SW480 (cell line): ENCODE measurements around the gene CCL3.
"Not testable (repeated sequence)": the region's sequence is repeated elsewhere in the genome, so short reads cannot be mapped to it uniquely, and the experiment has no call there.

Experiments
- DNase-seq: peaks from one replicate; pipeline ENCODE4 v3.0.0-alpha.2; 2016; ENCODE audit warnings: low spot score

Gene CCL3

GRCh38 chr17:36085765-36086164 lies 4.2 kb downstream of the CCL3 start:
- DNase-seq = no peak

- not testable (repeated sequence) for DNase-seq
Measured at GRCh38 chr17:36083691-36084090, 6.3 kb downstream of the CCL3 start.

- not testable (repeated sequence) for DNase-seq
Measured at GRCh38 chr17:36082482-36083120, 7.3 kb downstream of the CCL3 start.

GRCh38 chr17:36081681-36082471 lies 8.1 kb downstream of the CCL3 start:
- DNase-seq = not testable (repeated sequence)

GRCh38 chr17:36074365-36074764 lies 15.6 kb downstream of the CCL3 start:
- DNase-seq = no peak

- peak; percentile 29 for DNase-seq
Measured at GRCh38 chr17:36072431-36073121, 17.4 kb downstream of the CCL3 start.

GRCh38 chr17:36071751-36072150 lies 18.2 kb downstream of the CCL3 start:
- no peak for DNase-seq

GRCh38 chr17:36070427-36070826 lies 19.5 kb downstream of the CCL3 start:
- no peak for DNase-seq

GRCh38 chr17:36069136-36069535 lies 20.8 kb downstream of the CCL3 start:
- no peak for DNase-seq

GRCh38 chr17:36068524-36068923 lies 21.4 kb downstream of the CCL3 start:
- DNase-seq = no peak

- DNase-seq = no peak
Measured at GRCh38 chr17:36066365-36066985, 23.5 kb downstream of the CCL3 start.

- no peak for DNase-seq
Measured at GRCh38 chr17:36063786-36064541, 26.0 kb downstream of the CCL3 start, which contains the start of gene CCL18. CCL18 (plus strand) TSS chr17:36064272; CDS start chr17:36064343, 71 bp downstream.

- DNase-seq = no peak
Measured at GRCh38 chr17:36060816-36061215, 29.1 kb downstream of the CCL3 start.

- DNase-seq = no peak
Measured at GRCh38 chr17:36059406-36059805, 30.5 kb downstream of the CCL3 start.

GRCh38 chr17:36057911-36058310 lies 32.0 kb downstream of the CCL3 start:
- no peak for DNase-seq

- DNase-seq = no peak
Measured at GRCh38 chr17:36055921-36056520, 33.9 kb downstream of the CCL3 start.

- DNase-seq = no peak
Measured at GRCh38 chr17:36055171-36055570, 34.8 kb downstream of the CCL3 start.

GRCh38 chr17:36049643-36050042 lies 40.3 kb downstream of the CCL3 start:
- DNase-seq = no peak

GRCh38 chr17:36048066-36048465 lies 41.9 kb downstream of the CCL3 start:
- no peak for DNase-seq
